ENCODE measurements around the gene IFT88. TPM values are rescaled to one million over a fixed set of nuclear protein-coding genes. Genes with fewer than 3 reads are reported as not detected.
A peak's percentile ranks its signal among the peaks of the same experiment; 100 is the strongest.

Gene IFT88
- total and polyA plus RNA-seq, 4 donors = 7.1 to 18.7 (median 10.5) TPM

DNA sequence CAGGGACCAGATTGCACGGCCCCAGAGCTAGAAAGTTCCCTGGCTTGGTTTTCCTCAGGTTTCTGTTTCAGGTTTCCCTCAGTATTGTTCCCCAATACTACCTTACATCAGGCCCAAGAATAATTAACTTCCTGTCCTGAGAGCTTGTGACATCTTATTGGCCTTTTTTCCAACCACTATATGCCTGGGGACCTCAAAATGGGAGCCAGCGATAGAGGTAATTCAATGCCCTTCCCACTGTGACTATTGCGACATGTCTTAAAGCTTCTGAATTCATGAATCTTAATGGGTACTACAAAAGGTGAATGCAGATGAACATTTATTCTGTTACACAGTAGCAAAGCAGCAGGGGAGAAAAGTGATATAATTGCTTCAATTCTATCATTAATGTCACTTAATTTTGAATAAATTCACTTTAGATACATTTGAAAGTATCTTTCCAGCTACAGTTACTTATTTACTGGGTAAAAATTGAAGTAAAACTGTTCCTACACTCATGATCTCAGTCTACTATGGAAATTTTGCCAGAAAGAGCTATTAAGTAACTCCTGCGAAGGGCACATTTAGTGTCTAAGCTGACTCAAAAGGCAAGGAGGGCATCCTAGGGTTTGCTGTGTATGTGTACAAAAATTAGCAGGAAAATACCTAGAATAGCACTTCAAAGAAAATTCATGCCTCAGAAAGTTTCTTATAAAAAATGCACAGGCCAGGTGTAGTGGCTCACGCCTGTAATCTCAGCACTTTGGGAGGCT, 45.4 kb upstream of the IFT88 start:
- Histone ChIP-seq H3K9me3 (ENCODE audit: control insufficient read depth in 4 of 4, low read length in 3 of 4) (no peaks in the 10 kb centered on the region), H3K9ac (ENCODE audit: low read depth in 1 of 2, low read length in 2 of 2) (no peak overlapping the region), H3K36me3 (ENCODE audit: control insufficient read depth in 4 of 4, insufficient read depth in 3 of 4, low read depth in 1 of 4, low read length in 3 of 4) (no peaks in the 10 kb centered on the region), H3K4me1 (ENCODE audit: control insufficient read depth in 4 of 4, insufficient read depth in 4 of 4, low read length in 3 of 4) (peaks cover 3 to 48% (median 34%) of the 10 kb centered on the region in 4 donors), H3K4me3 (ENCODE audit: low read depth in 1 of 3, low read length in 3 of 3) (no peak overlapping the region), H3K27ac (ENCODE audit: low read depth in 1 of 2, low read length in 2 of 2) (peak overlapping the region; percentile 78 to 89), H3K27me3 (ENCODE audit: control insufficient read depth in 4 of 4, insufficient read depth in 4 of 4, low read length in 3 of 4) (no peaks in the 10 kb centered on the region)
- WGBS = 58% methylated on average over 5 of the region's 5 CpGs
- TF ChIP-seq YY1 (IDR thresholded peaks at IDR 0.05) = peak; percentile 71
- TF ChIP-seq, protein P1, sequence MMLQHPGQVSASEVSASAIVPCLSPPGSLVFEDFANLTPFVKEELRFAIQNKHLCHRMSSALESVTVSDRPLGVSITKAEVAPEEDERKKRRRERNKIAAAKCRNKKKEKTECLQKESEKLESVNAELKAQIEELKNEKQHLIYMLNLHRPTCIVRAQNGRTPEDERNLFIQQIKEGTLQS (IDR thresholded peaks at IDR 0.05) = peak; percentile 13
- TF ChIP-seq HNF4A (conservative IDR thresholded peaks at IDR 0.05) = peak in 1 of 2 donors; percentile 1
- peak in 1 of 2 donors; percentile 5 for TF ChIP-seq RXRA (IDR thresholded peaks at IDR 0.05)
- TF ChIP-seq SP1 (IDR thresholded peaks at IDR 0.05) = no peak
- DNase-seq (ENCODE audit: low spot score) = no peak

- peak; percentile 49 for DNase-seq (ENCODE audit: low spot score)
- no peaks in the 10 kb centered on the region for H3K36me3 ChIP-seq (ENCODE audit: control insufficient read depth in 4 of 4, insufficient read depth in 3 of 4, low read depth in 1 of 4, low read length in 3 of 4)
- under 1% methylated on average over 37 of the region's 37 CpGs for WGBS
- no peaks in the 10 kb centered on the region for H3K9me3 ChIP-seq (ENCODE audit: control insufficient read depth in 4 of 4, low read length in 3 of 4)
- peak overlapping the region; percentile 92 to 96 for H3K27ac ChIP-seq (ENCODE audit: low read depth in 1 of 2, low read length in 2 of 2)
- H3K27me3 ChIP-seq (ENCODE audit: control insufficient read depth in 4 of 4, insufficient read depth in 4 of 4, low read length in 3 of 4) = no peaks in the 10 kb centered on the region
- H3K9ac ChIP-seq (ENCODE audit: low read depth in 1 of 2, low read length in 2 of 2) = peak overlapping the region; percentile 95 to 97
- peaks cover 6 to 34% (median 29%) of the 10 kb centered on the region in 4 donors for H3K4me1 ChIP-seq (ENCODE audit: control insufficient read depth in 4 of 4, insufficient read depth in 4 of 4, low read length in 3 of 4)
- peak overlapping the region; percentile 90 to 96 (median 94) for H3K4me3 ChIP-seq (ENCODE audit: low read depth in 1 of 3, low read length in 3 of 3)
- peak; percentile 15 to 74 for TF ChIP-seq RXRA (IDR thresholded peaks at IDR 0.05)
- TF ChIP-seq FOXA2 (IDR thresholded peaks at IDR 0.05) = no peak
- TF ChIP-seq EGR1 (IDR thresholded peaks at IDR 0.05; ENCODE audit: low read depth in 2 of 2) = no peak
These were observed 41.8 kb upstream of the IFT88 start for GRCh38 chr13:20525144-20525600.

- H3K4me3 ChIP-seq (ENCODE audit: low read depth in 1 of 3, low read length in 3 of 3) = peak within 1 kb of the TSS; percentile 90 to 96 (median 94)
- peak within 1 kb of the TSS; percentile 92 to 96 for H3K27ac ChIP-seq (ENCODE audit: low read depth in 1 of 2, low read length in 2 of 2)
- DNase-seq (ENCODE audit: low spot score) = peak; percentile 80
- TF ChIP-seq GABPA (IDR thresholded peaks at IDR 0.05 in 1 of 2, conservative IDR thresholded peaks at IDR 0.05 in 1 of 2) = peak in 1 of 2 donors; percentile 37
- no peak for TF ChIP-seq JUND (IDR thresholded peaks at IDR 0.05)
- TF ChIP-seq NR2F2 (IDR thresholded peaks at IDR 0.05) = peak; percentile 67
- peak; percentile 33 to 53 for TF ChIP-seq RAD21 (IDR thresholded peaks at IDR 0.05)
- peak in 1 of 2 donors; percentile 36 for TF ChIP-seq RXRA (IDR thresholded peaks at IDR 0.05)
- TF ChIP-seq YY1 (IDR thresholded peaks at IDR 0.05) = peak; percentile 68
- TF ChIP-seq EGR1 (IDR thresholded peaks at IDR 0.05; ENCODE audit: low read depth in 2 of 2) = no peak
- TF ChIP-seq, protein P2, sequence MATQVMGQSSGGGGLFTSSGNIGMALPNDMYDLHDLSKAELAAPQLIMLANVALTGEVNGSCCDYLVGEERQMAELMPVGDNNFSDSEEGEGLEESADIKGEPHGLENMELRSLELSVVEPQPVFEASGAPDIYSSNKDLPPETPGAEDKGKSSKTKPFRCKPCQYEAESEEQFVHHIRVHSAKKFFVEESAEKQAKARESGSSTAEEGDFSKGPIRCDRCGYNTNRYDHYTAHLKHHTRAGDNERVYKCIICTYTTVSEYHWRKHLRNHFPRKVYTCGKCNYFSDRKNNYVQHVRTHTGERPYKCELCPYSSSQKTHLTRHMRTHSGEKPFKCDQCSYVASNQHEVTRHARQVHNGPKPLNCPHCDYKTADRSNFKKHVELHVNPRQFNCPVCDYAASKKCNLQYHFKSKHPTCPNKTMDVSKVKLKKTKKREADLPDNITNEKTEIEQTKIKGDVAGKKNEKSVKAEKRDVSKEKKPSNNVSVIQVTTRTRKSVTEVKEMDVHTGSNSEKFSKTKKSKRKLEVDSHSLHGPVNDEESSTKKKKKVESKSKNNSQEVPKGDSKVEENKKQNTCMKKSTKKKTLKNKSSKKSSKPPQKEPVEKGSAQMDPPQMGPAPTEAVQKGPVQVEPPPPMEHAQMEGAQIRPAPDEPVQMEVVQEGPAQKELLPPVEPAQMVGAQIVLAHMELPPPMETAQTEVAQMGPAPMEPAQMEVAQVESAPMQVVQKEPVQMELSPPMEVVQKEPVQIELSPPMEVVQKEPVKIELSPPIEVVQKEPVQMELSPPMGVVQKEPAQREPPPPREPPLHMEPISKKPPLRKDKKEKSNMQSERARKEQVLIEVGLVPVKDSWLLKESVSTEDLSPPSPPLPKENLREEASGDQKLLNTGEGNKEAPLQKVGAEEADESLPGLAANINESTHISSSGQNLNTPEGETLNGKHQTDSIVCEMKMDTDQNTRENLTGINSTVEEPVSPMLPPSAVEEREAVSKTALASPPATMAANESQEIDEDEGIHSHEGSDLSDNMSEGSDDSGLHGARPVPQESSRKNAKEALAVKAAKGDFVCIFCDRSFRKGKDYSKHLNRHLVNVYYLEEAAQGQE (IDR thresholded peaks at IDR 0.05) = peak; percentile 84
- TF ChIP-seq TAF1 (conservative IDR thresholded peaks at IDR 0.05) = peak; percentile 27
- TF ChIP-seq SP1 (IDR thresholded peaks at IDR 0.05) = peak; percentile 47
- no peak for TF ChIP-seq FOXA2 (IDR thresholded peaks at IDR 0.05)
- TF ChIP-seq, protein P3, sequence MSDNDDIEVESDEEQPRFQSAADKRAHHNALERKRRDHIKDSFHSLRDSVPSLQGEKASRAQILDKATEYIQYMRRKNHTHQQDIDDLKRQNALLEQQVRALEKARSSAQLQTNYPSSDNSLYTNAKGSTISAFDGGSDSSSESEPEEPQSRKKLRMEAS (IDR thresholded peaks at IDR 0.05) = peak; percentile 66
- TF ChIP-seq HNF4A (conservative IDR thresholded peaks at IDR 0.05) = peak; percentile 14 to 22
- WGBS = 1% methylated on average over 89 of the region's 89 CpGs
- H3K4me1 ChIP-seq (ENCODE audit: control insufficient read depth in 4 of 4, insufficient read depth in 4 of 4, low read length in 3 of 4) = peaks cover 6 to 28% (median 25%) of the 10 kb centered on the region in 4 donors
- peak within 1 kb of the TSS; percentile 95 to 97 for H3K9ac ChIP-seq (ENCODE audit: low read depth in 1 of 2, low read length in 2 of 2)
- H3K27me3 ChIP-seq (ENCODE audit: control insufficient read depth in 4 of 4, insufficient read depth in 4 of 4, low read length in 3 of 4) = no peaks in the 10 kb centered on the region
- H3K9me3 ChIP-seq (ENCODE audit: control insufficient read depth in 4 of 4, low read length in 3 of 4) = no peaks in the 10 kb centered on the region
- H3K36me3 ChIP-seq (ENCODE audit: control insufficient read depth in 4 of 4, insufficient read depth in 3 of 4, low read depth in 1 of 4, low read length in 3 of 4) = no peaks in the 10 kb centered on the region
These were observed 41.1 kb upstream of the IFT88 start, which contains the start of gene CRYL1 for GRCh38 chr13:20525601-20526544. Gene CRYL1, minus strand, starts transcription at chr13:20525857. Its CDS starts 63 bp downstream, at chr13:20525794.

Data from liver (tissue), 9 donors.